SKM-1 (cell line): Measurements from ENCODE around the gene C11orf21.

Experiments used
- DNase-seq: peaks from one replicate; lab custom pipeline; 2025; ENCODE audit not compliant: unreplicated experiment; lab: John Stamatoyannopoulos, UW

The C11orf21 gene

DNA sequence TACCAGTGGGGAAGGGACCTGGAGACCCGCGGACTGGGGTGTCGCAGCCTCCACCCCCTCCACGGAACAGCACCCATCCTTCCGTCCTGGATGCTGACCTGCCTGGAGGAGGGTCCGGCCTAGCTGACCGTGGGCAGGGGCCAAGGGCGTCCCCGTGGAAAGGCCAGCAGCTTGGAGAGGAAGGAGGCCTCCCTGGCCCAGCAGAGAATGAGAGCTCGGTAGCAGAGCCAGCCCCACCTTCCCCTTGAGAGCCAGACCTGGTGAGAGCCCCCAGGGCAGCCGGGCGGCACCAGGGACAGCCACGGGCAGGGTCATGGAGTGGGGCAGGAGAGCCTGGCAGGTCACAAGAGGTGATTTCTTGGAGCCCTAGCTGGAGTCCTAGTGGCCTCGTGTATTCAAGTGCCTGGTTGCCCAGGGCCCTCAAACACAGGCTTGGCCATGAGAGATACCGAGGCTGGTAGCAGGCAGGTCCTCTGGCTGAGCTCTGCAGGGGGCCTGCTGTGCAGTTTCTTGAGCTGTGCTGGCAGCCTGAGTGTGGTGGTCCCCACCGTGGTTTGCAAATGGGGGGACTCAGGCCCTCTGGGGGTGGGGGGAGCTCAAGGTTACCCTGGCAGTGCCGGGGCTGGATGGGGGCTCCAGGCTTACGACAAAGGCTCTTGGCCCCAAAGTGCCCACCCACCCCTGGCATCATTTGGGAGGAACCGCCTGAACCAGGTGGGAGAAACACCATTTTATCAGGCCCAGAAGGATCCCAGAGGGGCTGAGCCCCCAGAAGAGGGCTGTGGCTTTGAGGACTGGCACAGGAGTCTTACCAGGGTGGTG is 7.7 kb upstream of the C11orf21 start:
- DNase-seq: no peak

DNA sequence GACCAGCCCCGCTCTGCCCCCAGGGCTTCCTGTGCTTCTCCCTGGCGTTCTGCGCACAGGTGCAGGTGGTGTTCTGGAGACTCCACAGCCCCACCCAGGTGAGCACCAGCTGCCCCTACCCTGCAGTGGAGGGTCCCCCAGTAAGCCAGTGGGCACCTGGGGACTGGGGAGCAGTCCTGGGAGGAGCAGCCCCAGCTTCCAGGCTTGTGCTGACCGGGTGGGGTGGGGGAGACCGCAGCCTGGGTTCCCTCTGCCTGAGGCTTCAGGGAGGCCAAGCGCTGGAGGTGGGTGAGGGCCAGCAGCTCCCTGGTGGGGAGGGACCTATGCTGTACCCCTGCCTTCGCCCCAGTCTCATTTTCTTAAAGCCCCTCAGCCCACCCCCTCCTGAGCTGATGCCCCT is 7.0 kb upstream of the C11orf21 start:
- no peak for DNase-seq

DNA sequence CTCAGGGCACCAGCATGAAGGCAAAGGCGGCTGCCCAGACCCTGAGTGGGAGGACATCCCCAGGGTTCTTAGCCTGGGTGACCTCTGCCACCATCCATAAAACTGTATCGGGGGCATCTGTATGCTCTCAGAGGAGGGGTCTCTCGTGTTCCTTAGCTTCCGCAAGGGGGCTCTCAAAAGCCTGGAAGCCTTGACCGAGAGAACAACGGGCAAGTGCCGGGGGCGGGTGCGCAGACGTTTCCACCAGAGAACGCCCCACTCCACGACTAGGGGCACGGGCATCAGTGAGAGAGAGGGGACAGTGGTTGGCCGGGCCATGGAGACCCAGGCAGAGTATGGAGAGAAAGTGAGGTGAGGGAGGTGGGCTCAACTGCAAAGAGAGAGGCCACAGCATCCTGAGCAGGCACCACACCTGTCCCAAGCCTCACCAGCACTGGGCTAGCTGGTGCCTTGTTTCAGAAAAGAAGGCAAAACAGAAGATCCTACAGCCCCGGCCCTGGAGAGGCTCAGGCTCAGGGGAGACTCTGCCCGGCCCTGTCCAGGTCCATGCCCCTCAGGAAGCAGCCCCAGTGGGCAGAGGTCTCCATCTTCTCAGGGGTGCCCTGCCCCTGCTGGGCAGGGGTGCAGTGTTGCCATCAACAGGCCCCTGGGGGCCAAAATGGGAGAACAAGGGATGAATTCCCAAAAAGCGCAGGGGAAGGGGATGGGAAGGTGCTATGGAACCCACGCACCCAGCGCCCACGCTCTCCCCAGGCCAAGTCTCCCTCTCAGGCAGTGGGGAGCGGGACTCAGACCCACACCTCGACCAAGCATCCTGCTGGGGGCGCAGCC is 6.0 kb upstream of the C11orf21 start:
- no peak for DNase-seq

DNA sequence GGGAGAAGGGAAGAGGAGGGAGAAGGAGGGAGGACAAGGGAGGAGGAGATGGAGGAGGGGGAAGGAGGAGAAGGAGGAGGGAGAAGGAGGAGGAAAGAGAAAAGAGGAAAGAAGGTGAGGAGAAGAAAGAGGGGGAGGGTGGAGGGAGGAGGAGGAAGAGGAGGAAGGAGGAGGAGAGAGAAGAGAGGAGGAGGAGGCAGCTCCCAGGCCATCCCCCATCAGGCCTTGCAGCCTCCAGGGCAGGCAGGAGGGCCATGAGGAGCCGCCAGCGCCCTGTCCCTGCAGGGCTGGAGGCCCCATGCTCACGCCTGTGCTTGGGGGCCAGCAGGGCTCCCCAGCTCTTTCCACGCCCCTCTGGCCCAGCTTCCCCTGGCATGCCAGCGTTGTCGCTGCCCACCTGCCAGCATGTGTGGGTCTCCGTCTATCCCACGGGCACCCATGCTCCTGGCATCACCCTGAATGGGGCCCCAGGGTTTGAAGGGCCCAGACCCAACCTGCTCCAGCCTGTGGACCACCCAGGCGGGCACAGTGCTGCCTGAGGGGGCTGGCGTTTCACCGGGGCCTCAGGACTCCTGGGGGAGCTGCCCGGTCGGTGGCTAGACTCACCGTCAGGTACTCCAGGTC is 5.3 kb upstream of the C11orf21 start:
- DNase-seq: peak; percentile 56

DNA sequence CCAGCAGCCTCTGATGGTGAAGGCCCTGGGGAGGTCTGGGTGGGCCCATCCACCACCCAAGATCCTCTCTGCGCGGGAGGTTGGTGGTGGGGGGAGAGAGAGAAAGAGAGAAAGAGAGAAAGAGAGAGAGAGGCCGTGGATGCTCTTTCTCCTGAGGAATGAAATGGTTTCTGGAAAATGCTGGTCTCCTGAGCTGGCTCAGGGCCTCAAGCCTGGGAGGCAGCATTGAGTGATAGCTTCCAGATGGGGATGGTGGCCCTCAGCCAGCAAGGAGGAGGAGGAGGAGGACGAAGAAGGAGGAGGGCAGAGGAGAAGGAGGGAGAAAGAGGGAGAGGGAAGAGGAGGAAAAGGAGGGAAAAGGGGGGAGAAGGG is 4.7 kb upstream of the C11orf21 start:
- DNase-seq: no peak

DNA sequence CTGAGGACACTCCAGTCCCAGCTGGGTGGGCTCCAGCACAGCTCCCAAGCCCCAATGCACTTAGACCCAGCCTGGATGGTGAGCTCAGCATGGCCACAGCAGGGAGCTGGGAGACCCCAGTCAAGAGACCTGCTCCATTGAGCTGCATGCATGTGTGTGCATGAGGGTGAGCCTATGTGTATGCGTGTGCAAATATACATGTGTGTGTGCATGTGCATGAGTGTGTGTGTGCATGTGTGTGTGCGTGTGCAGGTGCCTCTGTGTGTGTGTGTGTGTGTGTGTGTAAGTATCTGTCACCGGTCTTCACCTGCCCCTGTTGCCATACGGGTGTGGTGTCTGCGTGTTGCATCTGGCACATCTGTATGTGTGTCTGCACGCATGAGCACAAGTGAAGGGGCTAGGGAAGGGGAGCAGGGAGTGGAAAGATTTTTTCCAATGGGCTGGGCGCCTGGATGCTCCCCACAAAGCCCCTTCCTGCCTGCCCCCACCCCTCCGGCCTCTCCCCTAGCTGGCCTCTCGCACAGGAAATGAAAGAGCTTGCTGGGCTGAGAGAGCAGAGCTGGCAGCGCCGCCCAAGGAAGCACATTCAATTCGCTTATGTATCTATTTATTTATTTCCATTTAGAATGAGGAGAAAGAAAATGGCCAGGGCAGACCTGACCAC is 4.2 kb upstream of the C11orf21 start:
- DNase-seq: peak; percentile 13

DNA sequence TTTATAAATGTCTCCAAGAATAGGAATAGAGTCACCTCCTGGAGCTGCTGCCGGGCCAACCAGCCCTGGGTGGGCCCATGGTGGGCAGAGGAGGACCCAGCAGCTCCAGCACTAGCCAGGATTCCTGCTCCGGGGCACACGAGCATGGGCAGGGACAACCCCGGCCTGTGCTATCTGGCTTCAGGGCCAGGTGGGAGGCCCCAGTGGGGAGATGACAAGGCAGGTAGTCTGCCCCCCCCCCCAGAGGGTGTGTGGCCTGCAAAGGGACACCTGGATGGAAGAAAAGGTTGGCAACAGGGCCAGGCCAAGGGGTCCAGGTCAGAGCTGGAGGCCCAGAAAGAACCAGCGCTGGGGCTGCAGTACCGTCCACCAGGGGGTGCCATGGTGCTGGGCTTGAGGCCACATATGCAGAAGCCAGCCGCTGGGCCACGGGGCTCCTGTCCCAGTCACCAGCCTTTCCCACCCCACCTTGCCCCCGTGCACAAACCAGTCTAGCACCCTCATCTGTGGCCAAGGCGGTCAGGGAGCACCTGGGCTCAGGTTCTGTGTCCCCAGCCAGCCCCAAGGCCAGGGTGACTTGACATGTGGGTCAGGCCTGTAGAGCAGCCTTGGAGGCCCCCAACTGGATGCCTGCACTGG is 3.5 kb upstream of the C11orf21 start:
- DNase-seq: peak; percentile 45

DNA sequence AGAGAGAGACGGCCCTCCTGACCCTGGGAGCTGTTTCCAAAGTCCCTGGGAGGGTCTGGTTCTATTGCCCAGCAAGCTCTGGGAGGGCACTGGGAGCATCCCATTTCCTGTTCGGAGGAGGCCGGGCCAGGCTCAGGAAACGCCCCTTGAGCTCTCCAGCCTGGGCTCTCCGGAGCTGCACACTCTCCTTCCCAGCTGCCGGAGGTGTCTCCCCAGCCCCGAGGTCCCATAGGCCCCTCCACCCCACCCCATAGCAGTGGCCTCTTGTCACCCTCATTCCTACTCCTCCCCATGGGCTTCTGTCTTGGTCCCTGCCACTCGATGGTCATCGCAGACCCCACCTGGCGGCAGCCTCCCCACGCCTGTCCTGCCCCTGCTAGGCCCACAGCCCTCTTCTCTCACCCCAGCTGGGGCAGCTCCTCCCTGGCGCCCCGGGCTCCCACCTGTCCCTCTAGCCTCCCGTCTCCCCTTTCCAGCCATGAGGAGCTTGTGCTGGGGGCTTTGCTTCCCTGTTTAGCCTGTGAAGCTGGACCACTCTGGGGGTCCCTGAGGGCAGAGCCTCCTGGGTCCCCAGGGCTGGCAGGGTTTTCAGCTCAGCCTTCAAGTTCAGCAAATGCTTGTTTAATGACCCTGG is 2.9 kb upstream of the C11orf21 start:
- no peak for DNase-seq

DNA sequence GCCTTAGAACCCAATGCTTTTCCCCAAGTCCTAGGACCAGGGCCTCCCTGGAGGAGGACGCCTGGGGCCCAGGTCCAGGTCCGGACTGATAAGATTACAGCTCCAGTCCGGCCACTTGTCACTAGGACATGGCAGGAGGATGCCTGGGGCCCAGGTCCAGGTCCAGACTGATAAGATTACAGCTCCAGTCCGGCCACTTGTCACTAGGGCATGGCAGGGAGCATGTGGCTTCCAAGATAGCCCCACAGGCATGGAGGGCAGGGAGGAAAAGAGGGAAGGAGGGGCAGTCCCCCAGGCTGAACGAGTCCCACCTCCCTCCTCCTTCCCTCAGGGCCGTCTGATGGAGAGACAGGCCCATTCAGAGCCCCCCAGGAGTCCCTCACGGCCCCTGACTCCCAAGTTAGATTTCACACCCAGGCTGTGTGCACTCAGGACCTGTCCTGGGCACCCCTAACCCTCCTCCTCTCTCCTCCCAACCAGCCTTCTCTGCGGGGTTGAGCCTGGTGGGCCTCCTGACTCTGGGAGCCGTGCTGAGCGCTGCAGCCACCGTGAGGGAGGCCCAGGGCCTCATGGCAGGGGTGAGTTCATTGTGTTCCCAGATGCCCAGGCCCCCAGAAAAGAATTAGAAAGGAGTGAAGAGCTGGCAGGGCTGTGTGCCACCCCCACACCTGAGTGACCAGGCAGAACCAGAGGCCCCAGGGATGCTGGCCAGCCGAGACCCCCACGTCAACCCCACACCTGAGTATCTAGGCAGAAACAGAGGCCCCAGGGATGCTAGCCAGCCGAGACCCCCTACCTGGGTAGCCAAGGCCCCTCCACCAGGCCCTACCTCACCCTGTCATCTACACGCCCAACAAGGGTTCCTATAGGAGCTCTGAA is 2.1 kb upstream of the C11orf21 start:
- DNase-seq: no peak

DNA sequence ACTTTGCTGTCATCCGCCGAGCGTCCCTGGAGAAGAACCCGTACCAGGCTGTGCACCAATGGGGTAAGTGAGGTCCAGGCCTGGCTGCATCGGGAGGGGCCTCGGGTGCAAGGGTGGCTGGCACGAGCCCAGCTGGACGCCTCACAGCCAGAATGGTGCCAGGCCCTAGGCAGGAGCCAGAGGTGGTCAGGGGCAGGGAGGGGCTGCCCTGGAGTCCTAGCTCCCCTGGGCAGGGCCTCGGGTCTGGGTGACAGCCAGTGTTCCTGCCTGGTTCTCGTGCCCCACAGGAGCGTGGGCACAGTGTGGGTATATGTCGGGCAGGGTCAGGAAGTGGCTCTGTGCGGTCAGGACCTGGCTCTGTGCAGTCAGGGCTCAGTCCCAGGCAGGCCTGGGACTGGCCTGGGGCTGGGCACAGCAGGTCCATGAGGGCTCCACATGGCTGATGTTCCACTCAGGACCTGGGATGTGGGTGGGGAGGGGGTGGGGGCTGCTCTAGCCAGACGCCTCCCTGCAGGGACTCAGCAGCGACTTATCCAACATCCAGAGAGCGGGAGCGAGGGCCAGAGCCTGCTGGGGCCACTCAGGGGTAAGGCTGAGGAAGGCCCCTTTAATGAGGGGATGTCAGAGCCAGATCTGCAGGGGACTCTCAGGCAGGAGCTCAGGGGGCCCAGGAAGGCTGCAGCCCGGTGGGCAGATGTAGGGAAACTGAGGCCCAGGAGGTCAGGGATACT is 1.3 kb upstream of the C11orf21 start:
- DNase-seq: no peak

DNA sequence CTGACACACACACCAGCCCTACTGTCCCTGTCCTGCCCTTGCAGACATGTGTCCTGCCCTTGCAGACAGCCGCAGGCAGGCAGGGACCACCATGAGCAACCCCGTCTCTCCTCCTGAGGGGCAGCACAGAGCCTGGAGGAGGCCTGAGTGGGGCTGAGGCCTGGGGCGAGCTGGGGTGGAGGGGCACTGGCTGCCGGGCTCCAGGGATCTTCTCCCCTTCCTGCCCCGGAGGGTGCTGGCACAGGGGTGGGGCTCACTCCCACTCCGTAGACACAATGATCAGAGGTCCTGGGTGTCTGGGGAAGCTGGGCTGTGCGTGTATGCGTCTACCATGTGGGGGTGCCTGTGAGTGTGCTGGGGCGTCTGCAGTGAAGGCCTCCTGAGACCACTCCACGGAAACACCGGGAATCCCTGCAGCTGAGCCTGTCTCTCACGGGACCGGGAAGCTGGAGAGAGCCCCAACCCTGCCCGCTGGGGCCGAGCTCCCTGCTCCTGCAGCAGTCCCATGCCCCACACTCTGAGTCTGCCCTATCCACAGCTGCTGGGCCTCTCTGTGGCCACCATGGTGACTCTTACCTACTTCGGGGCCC is 683 bp upstream of the C11orf21 start:
- DNase-seq: no peak

DNA sequence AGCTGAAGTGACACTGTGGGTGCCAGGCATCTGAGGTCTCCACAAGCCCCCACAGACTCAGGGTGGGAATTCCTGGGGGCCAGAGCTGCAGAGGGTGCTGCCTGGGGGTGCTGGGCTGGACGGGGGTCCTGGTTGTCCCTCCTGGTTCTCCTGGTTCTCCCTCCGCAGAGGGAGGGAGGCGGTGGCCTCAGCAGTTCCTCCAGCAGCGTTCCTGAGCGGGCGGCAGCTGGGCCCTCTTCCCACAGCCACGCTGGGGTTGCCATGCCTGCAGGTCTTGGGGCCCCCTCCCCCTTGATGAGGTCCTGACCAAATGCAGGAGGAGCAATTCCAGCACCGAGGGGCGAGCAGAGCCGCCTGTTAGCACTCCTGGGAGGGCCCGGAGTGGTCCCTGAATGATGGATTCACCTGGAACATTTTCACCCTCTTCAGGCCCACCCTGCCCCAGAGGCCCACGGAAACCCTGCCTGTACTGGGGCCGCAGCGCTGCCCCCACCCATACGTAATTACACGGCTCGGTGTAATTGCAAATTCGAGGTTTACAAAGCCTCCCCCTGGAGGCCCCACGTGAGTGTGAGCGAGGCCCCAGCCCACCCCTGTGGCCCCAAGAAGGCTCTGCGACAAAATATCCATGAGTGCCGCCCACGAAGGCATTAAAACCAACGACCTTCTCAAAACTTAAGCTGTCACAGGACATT is 635 bp downstream of the C11orf21 start:
- DNase-seq: peak; percentile 7

DNA sequence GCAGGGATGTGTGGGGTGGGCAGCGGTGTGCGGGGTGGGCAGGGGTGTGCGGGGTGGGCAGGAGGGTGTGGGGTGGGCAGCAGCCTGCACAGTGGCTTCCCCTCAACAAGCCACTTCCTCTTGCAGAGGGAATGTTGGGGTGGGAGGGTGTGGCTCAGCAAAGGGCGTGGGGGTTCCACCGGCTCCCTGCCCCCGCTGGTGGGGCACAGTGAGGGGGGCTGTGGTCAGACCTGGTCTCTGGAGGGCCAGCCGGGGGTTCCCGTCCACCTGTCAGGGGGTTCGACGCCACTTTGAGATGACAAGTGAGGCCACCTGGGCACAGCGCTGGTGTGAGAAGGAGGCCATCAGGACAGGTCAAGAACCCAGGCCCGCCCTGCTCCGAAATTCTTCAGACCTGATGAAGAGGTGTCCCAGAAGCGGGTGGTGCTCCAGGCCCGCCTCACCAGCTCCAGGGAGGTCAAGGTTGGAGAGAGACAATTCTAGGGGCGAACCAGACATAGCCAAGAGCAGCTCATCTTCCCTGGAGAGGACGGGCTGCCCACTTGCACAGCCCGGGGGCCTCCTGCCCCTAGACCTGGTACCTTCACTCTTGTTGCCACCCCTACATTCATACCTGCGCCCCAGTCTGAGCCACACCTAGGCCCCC is 1.3 kb downstream of the C11orf21 start:
- DNase-seq: no peak

DNA sequence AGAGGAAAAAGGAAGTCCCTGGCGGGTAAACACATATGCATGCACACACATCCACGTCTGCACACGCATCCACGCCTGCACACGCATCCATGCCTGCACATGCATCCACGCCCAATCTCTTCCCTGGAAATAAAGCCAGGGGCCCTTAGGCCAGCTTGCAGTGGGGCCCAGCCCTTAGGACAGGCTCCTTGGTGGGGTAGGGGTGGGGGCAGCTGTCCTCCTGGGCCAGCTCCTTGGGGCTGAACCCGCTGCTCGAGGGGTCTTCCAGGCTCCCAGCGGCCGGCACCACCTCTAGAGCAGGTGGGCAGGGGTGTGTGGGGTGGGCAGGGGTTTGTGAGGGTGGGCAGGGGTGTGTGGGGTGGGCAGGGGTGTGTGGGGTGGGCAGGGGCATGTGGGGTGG is 1.9 kb downstream of the C11orf21 start:
- DNase-seq: no peak

DNA sequence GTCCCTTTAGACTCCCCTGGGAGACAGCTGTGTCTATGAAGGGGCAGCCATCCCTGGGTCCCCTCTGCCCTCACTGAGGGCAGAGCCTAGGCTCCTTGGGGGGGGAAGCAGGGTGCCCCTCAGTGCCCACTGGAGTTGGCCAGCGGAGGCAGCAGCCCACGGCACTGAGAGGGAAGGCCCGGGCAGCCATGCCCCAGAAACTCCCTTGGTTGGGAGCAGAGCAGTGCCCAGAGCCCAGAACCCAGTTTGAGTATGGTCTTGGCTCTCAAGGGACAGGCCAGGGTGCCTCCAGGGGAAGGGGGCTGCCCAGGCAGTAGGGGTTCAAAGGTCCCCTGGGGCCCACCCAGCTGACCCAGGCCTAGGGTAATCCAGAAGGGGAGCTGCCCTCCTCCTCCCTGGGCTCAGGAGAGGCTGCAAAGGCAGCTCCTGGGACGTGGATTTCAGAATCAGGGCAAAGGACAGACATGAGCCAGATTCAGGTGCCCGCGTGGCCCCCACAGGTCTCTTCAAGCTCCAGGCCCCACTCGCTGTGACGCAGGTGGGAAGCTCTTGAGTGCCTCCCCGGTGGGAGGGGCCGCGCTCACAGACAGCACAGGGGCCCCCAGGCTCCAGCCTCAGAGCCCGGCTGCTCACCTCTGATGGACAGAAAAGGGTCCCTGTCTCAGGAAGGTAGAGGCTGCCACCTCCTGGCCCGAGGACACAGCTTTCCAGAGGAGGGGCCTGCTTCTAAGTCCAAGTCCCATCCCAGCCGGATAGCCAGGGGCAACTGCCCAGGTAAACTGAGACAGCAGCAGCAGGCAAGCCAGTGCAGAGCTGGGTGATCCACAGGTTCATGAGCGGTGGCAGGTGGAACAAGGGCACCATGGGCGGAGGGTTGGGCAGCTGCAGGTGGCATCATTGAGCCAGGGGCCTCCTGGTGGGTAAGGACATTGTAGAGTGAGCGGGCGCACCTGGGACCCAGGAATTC is 2.6 kb downstream of the C11orf21 start:
- DNase-seq: no peak

DNA sequence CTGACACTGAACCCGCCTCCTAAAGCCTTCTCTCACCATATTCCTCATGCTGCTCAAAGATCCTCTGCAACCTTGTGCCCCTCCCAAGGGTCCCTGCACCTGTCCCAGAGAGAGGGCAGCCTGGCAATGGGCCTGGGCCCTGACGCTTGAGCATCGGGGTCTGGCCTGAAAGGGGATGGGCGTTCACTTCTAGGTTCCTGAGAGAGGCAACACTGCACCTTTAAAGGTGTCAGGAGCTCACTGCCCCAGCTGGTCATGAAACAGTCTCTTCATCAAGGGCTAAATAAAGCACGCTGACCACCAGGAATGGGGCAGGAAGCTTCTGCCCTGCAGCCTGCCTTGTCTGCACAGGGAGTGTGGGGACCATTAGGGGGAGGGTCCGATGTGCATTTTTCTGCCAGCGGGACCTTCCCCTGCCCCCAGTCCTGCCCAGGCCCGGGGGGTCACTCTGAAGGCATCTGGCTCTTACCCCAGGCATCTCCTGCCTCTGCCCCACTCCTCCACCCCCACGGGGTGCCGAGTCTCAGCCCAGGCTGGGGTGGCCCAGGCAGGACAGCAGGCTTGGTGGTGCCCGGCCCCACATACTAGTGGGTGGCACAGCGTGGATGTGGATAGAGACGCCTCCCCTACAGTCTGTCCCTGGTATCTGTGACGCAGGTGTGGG is 3.5 kb downstream of the C11orf21 start:
- no peak for DNase-seq
